ENCODE results near the gene CIBAR2.

The CIBAR2 gene

GRCh38 chr16:85079785-85080570 is 32.3 kb downstream of the CIBAR2 start:
- DNase-seq, result no peak

GRCh38 chr16:85078952-85079351 is 33.3 kb downstream of the CIBAR2 start:
- DNase-seq, result no peak

GRCh38 chr16:85078226-85078625 is 34.0 kb downstream of the CIBAR2 start:
- no peak for DNase-seq

GRCh38 chr16:85077576-85078125 is 34.6 kb downstream of the CIBAR2 start:
- no peak for DNase-seq

- no peak for DNase-seq
Measured at GRCh38 chr16:85077039-85077438, 35.2 kb downstream of the CIBAR2 start.

- no peak for DNase-seq
Measured at GRCh38 chr16:85075236-85075924, 36.9 kb downstream of the CIBAR2 start.

- no peak for DNase-seq
Measured at GRCh38 chr16:85074225-85074914, 37.9 kb downstream of the CIBAR2 start.

- DNase-seq, result no peak
Measured at GRCh38 chr16:85072947-85073346, 39.3 kb downstream of the CIBAR2 start.

- DNase-seq, result no peak
Measured at GRCh38 chr16:85072076-85072860, 40.0 kb downstream of the CIBAR2 start.

GRCh38 chr16:85069171-85069570 is 43.1 kb downstream of the CIBAR2 start:
- no peak for DNase-seq

- no peak for DNase-seq
Measured at GRCh38 chr16:85068746-85069145, 43.5 kb downstream of the CIBAR2 start.

- no peak for DNase-seq
Measured at GRCh38 chr16:85067426-85067825, 44.8 kb downstream of the CIBAR2 start.

- no peak for DNase-seq
Measured at GRCh38 chr16:85067024-85067423, 45.2 kb downstream of the CIBAR2 start.

- no peak for DNase-seq
Measured at GRCh38 chr16:85066346-85066885, 45.9 kb downstream of the CIBAR2 start.

- DNase-seq, result no peak
Measured at GRCh38 chr16:85065099-85065498, 47.2 kb downstream of the CIBAR2 start.

GRCh38 chr16:85064186-85064585 is 48.1 kb downstream of the CIBAR2 start:
- DNase-seq, result no peak

GRCh38 chr16:85062845-85063244 is 49.4 kb downstream of the CIBAR2 start:
- DNase-seq, result no peak

GRCh38 chr16:85062323-85062722 is 49.9 kb downstream of the CIBAR2 start:
- DNase-seq, result no peak

- DNase-seq, result no peak
Measured at GRCh38 chr16:85061566-85061965, 50.7 kb downstream of the CIBAR2 start.

- no peak for DNase-seq
Measured at GRCh38 chr16:85058909-85059308, 53.4 kb downstream of the CIBAR2 start.

- no peak for DNase-seq
Measured at GRCh38 chr16:85057948-85058347, 54.3 kb downstream of the CIBAR2 start.

- DNase-seq, result no peak
Measured at GRCh38 chr16:85057212-85057889, 54.9 kb downstream of the CIBAR2 start.
